Measurements from ENCODE around the gene ATP8A1.
"Not testable (repeated sequence)": the region's sequence is repeated elsewhere in the genome, so short reads cannot be mapped to it uniquely, and the experiment has no call there.

ATP8A1 gene

GRCh38 chr4:42497142-42497910, 159.6 kb downstream of the ATP8A1 start:
- DNase-seq: no peak

- no peak for DNase-seq
These were observed 163.9 kb downstream of the ATP8A1 start for GRCh38 chr4:42492962-42493361.

GRCh38 chr4:42490015-42490414, 166.9 kb downstream of the ATP8A1 start:
- DNase-seq: no peak

- no peak for DNase-seq
These were observed 167.8 kb downstream of the ATP8A1 start for GRCh38 chr4:42489095-42489494.

GRCh38 chr4:42488554-42488953, 168.4 kb downstream of the ATP8A1 start:
- no peak for DNase-seq

- DNase-seq: no peak
These were observed 168.8 kb downstream of the ATP8A1 start for GRCh38 chr4:42488114-42488513.

- DNase-seq: no peak
These were observed 169.7 kb downstream of the ATP8A1 start for GRCh38 chr4:42487230-42487629.

GRCh38 chr4:42486156-42486555, 170.7 kb downstream of the ATP8A1 start:
- DNase-seq: not testable (repeated sequence)

GRCh38 chr4:42484630-42485029, 172.3 kb downstream of the ATP8A1 start:
- no peak for DNase-seq

GRCh38 chr4:42483426-42484379, 173.2 kb downstream of the ATP8A1 start:
- DNase-seq: peak; percentile 29

GRCh38 chr4:42482516-42483327, 174.2 kb downstream of the ATP8A1 start:
- no peak for DNase-seq

GRCh38 chr4:42480717-42481116, 176.2 kb downstream of the ATP8A1 start:
- DNase-seq: no peak

GRCh38 chr4:42480281-42480680, 176.6 kb downstream of the ATP8A1 start:
- DNase-seq: no peak

GRCh38 chr4:42478946-42479345, 178.0 kb downstream of the ATP8A1 start:
- no peak for DNase-seq

- DNase-seq: no peak
These were observed 178.4 kb downstream of the ATP8A1 start for GRCh38 chr4:42478509-42478908.

GRCh38 chr4:42474406-42474805, 182.5 kb downstream of the ATP8A1 start:
- DNase-seq: no peak

GRCh38 chr4:42473071-42473684, 183.7 kb downstream of the ATP8A1 start:
- DNase-seq: no peak

- no peak for DNase-seq
These were observed 185.0 kb downstream of the ATP8A1 start for GRCh38 chr4:42471896-42472295.

- no peak for DNase-seq
These were observed 186.9 kb downstream of the ATP8A1 start for GRCh38 chr4:42470023-42470422.

GRCh38 chr4:42467777-42468176, 189.1 kb downstream of the ATP8A1 start:
- not testable (repeated sequence) for DNase-seq

- no peak for DNase-seq
These were observed 190.5 kb downstream of the ATP8A1 start for GRCh38 chr4:42466273-42466844.

- no peak for DNase-seq
These were observed 192.3 kb downstream of the ATP8A1 start for GRCh38 chr4:42464550-42465094.
